Endothelial cell (in vitro differentiated cells): ENCODE measurements around the gene LTBP4. TPM values are rescaled to one million over a fixed set of nuclear protein-coding genes. Genes with fewer than 3 reads are reported as not detected.
A peak's percentile ranks its signal among the peaks of the same experiment; 100 is the strongest.

Source experiments
- DNase-seq: peaks from one replicate; pipeline ENCODE4 v3.0.0; 2021; ENCODE audit warnings: low spot score
- H3K27ac Mint-ChIP-seq: one replicate; pipeline ENCODE4 v1.8.0; 2021; ENCODE audit warnings: mixed read lengths, inconsistent platforms; ENCODE audit not compliant: unreplicated experiment
- H3K27me3 Mint-ChIP-seq: one replicate; pipeline ENCODE4 v1.8.0; 2021; ENCODE audit warnings: mild to moderate bottlenecking, moderate library complexity, mixed read lengths, inconsistent platforms; ENCODE audit not compliant: unreplicated experiment
- H3K36me3 Mint-ChIP-seq: one replicate; pipeline ENCODE4 v1.8.0; 2021; ENCODE audit warnings: mild to moderate bottlenecking, low read depth, mixed read lengths, inconsistent platforms; ENCODE audit not compliant: unreplicated experiment
- H3K4me1 Mint-ChIP-seq: one replicate; pipeline ENCODE4 v1.8.0; 2021; ENCODE audit warnings: mild to moderate bottlenecking, mixed read lengths, inconsistent platforms; ENCODE audit not compliant: unreplicated experiment
- H3K4me3 Mint-ChIP-seq: one replicate; pipeline ENCODE4 v1.8.0; 2021; ENCODE audit warnings: mild to moderate bottlenecking, mixed read lengths, inconsistent platforms; ENCODE audit not compliant: unreplicated experiment
- H3K9me3 Mint-ChIP-seq: one replicate; pipeline ENCODE4 v1.8.0; 2021; ENCODE audit warnings: mixed read lengths, inconsistent platforms; ENCODE audit not compliant: unreplicated experiment
- CTCF ChIP-seq: fragments of 200-600 bp; sonication (generic); IDR thresholded peaks from one replicate; pipeline ENCODE4 v1.5.0; 2021; ENCODE audit warnings: antibody characterized with exemption; ENCODE audit not compliant: unreplicated experiment
- total RNA-seq: library from RNA; stranded (reverse); fragmentation: NEBNext Ultra II Directional; extraction: Animal tissue kit (Norgen Biotek cat#: 25700); gene quantifications from one replicate; pipeline ENCODE4 v1.2.1, GENCODE V29; 2021; ENCODE audit not compliant: unreplicated experiment

Gene LTBP4
- total RNA-seq, 1 donor from 2014 or later: 175 TPM

DNA sequence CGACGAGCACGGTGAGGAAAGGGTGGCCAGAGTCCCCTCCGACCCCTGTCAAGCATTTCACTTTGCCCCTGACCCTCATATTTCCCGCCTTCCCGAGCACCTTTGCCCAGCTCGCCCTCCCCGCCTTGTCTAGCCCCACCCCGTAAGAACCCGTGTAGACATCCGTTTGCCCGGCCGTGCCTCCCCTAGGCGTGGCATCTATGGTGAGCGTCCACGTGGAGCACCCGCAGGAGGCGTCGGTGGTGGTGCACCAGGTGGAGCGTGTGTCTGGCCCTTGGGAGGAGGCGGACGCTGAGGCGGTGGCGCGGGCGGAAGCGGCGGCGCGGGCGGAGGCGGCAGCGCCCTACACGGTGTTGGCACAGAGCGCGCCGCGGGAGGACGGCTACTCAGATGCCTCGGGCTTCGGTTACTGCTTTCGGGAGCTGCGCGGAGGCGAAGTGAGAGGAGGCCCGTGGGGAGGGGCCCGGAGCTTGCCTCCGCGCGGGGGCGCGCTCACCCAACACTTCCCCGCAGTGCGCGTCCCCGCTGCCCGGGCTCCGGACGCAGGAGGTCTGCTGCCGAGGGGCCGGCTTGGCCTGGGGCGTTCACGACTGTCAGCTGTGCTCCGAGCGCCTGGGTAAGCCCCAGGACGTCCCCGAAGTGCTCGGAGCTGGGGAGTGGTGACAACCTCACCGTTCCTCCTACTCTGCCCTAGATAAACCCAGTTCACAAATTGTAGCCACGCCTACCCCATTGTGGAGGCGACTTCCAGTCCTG is 4.2 kb downstream of the LTBP4 start:
- peaks cover 26% of the 10 kb centered on the region for H3K4me1 Mint-ChIP-seq
- H3K9me3 Mint-ChIP-seq: no peaks in the 10 kb centered on the region
- H3K36me3 Mint-ChIP-seq: peaks cover 8% of the 10 kb centered on the region
- H3K27ac Mint-ChIP-seq: peak overlapping the region; percentile 82
- DNase-seq: peak; percentile 48
- TF ChIP-seq CTCF: no peak
- peak overlapping the region; percentile 89 for H3K4me3 Mint-ChIP-seq
- H3K27me3 Mint-ChIP-seq: peaks cover 38% of the 10 kb centered on the region

DNA sequence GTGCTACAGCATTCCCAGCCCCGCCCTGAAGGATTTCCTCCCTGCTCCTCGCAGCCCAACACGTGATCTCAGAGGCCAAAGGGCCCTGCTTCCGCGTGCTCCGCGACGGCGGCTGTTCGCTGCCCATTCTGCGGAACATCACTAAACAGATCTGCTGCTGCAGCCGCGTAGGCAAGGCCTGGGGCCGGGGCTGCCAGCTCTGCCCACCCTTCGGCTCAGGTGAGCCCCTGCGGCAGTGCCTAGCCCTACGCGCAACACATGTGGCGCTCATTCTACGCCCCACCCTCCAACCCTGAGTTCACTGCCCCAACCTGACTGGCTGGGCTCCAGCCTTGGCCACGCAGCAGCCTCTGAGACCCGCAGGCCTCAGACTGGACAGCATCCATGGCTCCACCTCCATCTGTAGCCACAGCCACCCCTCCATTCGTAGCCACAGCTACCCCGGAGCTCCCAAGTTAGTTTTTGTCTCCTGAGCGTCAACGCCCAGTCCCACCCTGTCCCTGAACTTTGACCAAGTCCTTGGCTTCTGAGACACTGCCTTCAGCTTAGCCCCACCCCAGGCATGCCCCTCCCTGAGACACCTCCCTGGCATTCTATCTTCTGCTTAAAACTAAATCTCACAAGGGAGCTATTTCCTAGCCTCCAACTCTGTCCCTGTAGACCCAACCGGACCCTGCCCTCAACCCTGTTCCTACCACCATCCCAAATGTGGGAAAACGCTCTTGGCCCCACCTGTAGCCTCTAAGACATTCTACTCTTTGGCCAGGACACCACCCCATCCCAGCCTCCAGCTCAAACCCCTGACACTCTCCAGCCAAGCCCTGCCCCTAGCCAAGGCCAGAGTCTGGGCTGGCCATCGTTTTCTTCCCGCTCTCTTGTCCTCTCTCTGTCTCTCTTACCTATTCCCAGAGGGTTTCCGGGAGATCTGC is 6.4 kb downstream of the LTBP4 start:
- Mint-ChIP-seq H3K36me3 (peaks cover 21% of the 10 kb centered on the region), H3K4me3 (no peak overlapping the region), H3K9me3 (no peaks in the 10 kb centered on the region), H3K27ac (no peak overlapping the region), H3K4me1 (peaks cover 21% of the 10 kb centered on the region), H3K27me3 (peaks cover 42% of the 10 kb centered on the region)
- no peak for DNase-seq
- TF ChIP-seq CTCF: no peak

DNA sequence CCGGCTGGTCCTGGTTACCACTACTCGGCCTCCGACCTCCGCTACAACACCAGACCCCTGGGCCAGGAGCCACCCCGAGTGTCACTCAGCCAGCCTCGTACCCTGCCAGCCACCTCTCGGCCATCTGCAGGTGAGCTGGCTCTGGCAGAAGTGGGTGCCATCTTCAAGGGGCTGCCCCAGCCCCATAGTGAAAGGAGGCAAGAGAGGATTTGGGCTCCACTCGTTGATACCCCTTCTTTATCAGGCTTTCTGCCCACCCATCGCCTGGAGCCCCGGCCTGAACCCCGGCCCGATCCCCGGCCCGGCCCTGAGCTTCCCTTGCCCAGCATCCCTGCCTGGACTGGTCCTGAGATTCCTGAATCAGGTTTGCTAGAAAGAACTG is 7.1 kb downstream of the LTBP4 start:
- no peak overlapping the region for H3K4me3 Mint-ChIP-seq
- H3K27ac Mint-ChIP-seq: no peak overlapping the region
- peaks cover 21% of the 10 kb centered on the region for H3K36me3 Mint-ChIP-seq
- no peak for TF ChIP-seq CTCF
- DNase-seq: no peak
- peaks cover 39% of the 10 kb centered on the region for H3K27me3 Mint-ChIP-seq
- H3K4me1 Mint-ChIP-seq: peaks cover 16% of the 10 kb centered on the region
- no peaks in the 10 kb centered on the region for H3K9me3 Mint-ChIP-seq

GRCh38 chr19:40608957-40609356 is 7.8 kb downstream of the LTBP4 start:
- H3K9me3 Mint-ChIP-seq: no peaks in the 10 kb centered on the region
- no peak for DNase-seq
- H3K4me3 Mint-ChIP-seq: peak overlapping the region; percentile 81
- H3K27ac Mint-ChIP-seq: peak overlapping the region; percentile 42
- peaks cover 14% of the 10 kb centered on the region for H3K4me1 Mint-ChIP-seq
- H3K36me3 Mint-ChIP-seq: peaks cover 21% of the 10 kb centered on the region
- H3K27me3 Mint-ChIP-seq: peaks cover 38% of the 10 kb centered on the region
- TF ChIP-seq CTCF: no peak
